ENCODE data around the gene TMEM42.

Gene TMEM42

DNA sequence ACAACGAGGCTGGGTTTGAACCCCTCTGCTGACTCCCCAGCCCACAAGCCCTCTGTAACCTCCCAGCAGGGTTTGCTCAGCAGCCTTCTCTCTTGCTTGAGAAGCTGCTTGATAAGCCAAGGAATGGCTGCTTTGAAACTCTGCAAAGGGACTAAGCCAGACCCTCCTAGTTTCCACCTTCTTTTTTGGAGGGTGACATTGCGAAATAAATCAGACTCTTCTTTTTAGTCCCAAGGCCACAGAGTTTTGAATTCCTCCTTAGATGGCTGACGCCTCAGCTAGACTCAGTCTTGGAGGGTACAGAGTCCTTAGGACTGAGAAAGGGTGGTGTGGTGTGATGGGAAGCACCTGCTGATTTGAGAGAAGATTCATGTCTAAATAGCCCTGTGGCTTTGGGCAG, 13.9 kb downstream of the TMEM42 start:
- DNase-seq = no peak

GRCh38 chr3:44877333-44877732, 15.6 kb downstream of the TMEM42 start:
- DNase-seq = no peak

DNA sequence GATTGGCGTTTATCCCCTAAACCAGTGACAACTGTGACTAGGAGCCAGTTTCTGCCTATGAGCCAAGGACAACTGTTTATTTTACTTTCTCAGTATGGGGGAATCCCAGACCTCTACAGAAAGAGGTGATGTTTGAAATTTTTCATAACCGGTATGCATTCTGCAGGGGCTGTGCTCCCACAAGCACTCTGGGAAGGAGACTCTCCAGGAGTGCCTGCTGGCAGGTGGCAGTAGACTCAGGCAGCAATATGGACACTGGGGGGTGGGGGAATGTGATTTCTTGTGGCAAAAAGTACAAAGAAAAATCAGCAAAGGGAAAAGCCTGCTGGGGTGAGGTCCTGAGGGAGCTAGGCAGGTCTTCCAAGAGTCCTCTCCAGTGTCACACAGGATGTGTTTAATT, 18.6 kb downstream of the TMEM42 start:
- no peak for DNase-seq

GRCh38 chr3:44883213-44883955, 21.7 kb downstream of the TMEM42 start:
- DNase-seq = no peak

DNA sequence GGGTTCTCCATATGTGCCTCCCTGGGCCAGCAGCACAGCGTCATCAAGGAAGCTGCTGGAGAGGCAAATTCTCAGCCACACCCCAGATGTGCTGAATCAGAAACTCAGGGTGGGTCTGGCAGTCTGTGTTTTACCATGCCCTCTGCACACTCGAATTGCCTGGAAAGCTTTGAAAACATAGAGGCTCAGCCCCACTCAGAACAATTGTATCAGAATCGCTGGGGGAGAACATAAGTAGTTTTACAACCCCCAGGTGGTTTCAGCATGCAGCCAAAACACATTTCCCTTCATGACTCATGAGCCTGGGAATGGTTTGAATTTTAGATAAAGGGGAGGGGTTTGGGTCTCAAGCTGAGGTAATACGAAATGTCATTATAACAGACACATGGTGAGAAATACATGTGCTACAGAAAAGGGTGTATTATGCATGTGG, 22.3 kb downstream of the TMEM42 start:
- no peak for DNase-seq

GRCh38 chr3:44885618-44886017, 23.9 kb downstream of the TMEM42 start:
- DNase-seq = no peak

GRCh38 chr3:44886561-44886960, 24.8 kb downstream of the TMEM42 start:
- no peak for DNase-seq

GRCh38 chr3:44887101-44887500, 25.4 kb downstream of the TMEM42 start:
- DNase-seq = no peak

GRCh38 chr3:44890258-44890657, 28.5 kb downstream of the TMEM42 start:
- no peak for DNase-seq

- DNase-seq = no peak
Measured at GRCh38 chr3:44890852-44891251, 29.1 kb downstream of the TMEM42 start.

- no peak for DNase-seq
Measured at GRCh38 chr3:44892689-44893088, 31.0 kb downstream of the TMEM42 start.

DNA sequence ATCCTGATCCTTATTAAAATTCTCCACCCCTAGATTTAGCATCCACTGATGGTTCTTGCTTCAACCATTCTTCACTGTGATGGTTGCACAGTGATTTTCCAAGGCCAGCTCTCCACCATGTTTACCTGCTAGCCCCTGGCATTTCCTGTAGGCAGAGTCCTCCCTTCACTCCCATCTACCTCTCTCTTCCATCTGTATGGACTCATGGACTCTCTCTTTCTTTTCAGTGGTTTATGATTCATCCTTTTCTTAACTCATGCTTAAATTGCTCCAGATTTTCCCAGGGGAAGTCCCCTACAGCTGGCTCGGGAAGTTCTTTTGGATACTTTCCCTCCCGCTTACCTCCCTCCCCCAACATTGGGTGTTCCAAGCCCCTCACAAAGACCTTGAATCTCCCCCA, 31.4 kb downstream of the TMEM42 start:
- DNase-seq = no peak

DNA sequence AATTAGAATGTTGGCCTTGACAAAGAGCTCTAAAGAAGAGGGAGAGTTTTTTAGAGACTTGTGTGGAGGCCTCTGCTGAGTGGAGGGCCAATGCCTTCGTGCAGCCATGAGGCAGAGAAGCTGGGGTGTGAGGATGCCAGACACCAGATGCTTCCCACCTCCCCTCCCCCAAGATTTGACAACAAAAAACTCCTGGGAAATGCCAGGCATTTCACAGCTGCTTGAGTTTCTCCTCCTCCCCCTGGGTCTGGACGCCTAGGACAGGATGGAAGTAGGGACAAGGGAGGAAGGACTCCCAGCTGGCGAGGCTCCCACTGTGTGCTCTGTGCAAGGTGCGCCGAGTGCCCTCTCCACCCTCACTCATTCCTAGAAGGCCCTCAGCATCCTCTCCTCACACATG, 32.8 kb downstream of the TMEM42 start:
- no peak for DNase-seq

GRCh38 chr3:44896440-44896839, 34.7 kb downstream of the TMEM42 start:
- no peak for DNase-seq

DNA sequence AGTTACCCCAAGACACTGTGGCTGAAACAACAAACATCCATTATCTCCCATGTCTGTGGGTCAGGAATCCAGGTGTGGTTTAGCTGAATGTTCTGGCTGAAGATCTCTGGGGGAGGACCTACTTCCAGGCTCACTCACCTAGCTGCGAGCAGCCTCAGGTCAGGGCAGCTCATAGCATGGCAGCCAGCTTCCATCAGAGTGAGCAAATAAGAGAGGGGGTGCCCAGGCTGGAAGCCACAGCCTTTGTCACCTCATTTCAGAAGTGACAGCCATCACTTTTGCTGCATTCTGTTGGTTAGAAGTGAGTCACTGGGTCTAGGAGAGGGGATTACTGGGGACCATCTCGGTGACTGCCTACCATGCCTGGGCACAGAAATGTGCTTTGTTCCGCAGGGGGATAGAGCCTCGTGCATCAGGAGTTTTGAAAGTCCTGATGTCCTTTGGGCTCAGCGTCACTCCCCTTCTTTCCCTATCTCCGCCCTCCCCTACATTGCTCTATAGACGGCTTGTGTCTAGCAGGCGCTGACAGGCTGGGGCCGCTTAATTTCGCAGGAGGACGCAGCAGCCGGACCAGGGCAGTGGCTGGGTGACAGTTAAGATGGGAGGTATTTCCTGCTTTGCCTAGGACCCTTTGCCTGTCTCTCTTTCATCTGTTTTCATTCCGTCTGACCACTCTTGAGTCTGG, 38.1 kb downstream of the TMEM42 start:
- no peak for DNase-seq

DNA sequence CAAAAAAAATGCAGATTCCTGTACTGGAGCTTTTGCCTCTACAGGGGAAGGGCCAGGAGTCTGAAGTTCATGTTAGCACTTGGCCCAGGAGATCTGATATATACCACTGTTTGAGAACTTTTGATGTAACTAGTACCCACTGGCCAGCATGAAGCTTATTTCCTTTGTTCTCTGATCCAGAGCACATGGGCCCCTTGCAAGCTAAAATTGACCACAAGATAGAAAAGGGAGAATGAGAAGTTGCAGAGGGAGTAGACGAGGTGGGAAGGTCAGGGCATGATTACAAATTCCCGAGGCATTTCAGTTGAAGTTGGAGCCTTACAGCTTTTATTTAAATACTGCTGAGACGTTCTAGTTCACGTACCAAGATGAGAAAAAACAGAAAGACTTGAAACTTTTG, 40.9 kb downstream of the TMEM42 start:
- no peak for DNase-seq

- no peak for DNase-seq
Measured at GRCh38 chr3:44903314-44903713, 41.6 kb downstream of the TMEM42 start.

DNA sequence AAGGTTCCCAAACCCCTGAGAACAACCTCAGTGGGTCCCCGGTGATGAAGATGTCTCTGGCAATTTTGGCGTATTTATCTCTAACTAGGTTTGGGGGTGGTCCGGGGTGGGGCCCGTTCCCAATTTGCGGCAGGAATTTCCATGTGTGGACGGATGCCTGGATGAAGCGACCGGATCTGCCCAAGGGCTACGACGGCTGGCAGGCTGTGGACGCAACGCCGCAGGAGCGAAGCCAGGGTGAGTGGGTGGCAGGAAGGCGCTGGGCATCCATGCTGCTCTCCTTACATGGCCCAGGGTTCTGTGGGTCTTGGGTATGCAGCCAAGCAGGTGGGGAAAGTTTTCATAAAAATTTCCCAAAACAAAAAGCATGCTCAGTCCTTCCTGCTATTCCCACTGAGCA, 42.0 kb downstream of the TMEM42 start:
- DNase-seq = no peak

- no peak for DNase-seq
Measured at GRCh38 chr3:44905446-44906157, 43.9 kb downstream of the TMEM42 start.

GRCh38 chr3:44906997-44907396, 45.3 kb downstream of the TMEM42 start:
- no peak for DNase-seq

DNA sequence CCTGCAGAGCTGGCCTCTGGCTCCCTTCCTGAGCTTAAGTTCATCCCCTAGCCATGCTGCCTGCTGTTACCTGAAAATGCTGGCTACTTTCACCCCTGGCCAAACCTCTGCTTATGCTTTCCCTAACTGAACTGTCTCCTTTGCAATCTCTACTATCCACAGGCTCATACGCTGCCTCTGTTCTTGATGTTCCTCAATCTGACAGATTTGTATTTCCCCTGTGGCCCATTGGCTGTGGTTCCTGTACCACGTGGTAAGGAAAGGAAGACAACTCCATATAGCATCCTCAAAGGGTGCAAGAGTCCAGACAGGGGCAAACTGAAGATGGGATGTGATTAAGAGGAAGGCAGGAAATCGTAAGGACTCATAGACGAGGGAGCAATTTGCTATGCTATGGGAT, 45.9 kb downstream of the TMEM42 start:
- no peak for DNase-seq

DNA sequence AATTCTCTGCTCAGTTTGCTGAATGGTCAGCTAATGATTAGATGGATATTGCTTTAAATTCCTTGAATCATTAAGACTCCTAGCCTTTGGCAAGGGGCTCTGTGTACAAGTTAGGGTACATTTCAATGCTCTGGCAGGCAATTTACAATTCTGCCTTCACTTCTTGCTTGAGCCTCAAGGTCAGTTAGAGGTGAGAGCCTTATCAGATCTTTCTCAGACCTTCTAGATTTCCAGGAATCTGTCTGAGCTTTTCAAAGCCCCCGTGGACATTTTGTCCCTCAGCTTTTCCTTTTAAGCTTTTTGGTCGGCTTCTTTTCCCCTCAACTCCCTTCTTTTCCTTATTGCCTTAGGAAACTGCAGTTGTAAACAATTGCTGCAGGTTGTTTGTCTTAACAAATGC, 47.4 kb downstream of the TMEM42 start:
- DNase-seq = no peak

- DNase-seq = no peak
Measured at GRCh38 chr3:44910693-44911092, 49.0 kb downstream of the TMEM42 start.

- DNase-seq = peak; percentile 61
Measured at GRCh38 chr3:44913868-44914468, 52.3 kb downstream of the TMEM42 start.

Data from midbrain (tissue), 1 donor.